ENCODE measurements around the gene KCNK3. TPM values are rescaled to one million over a fixed set of nuclear protein-coding genes. Genes with fewer than 3 reads are reported as not detected.
A peak's percentile ranks its signal among the peaks of the same experiment; 100 is the strongest.

The KCNK3 gene
- total and polyA plus RNA-seq, 2 of the 13 experiments (the other 11 are each of a cell fraction or from before 2014, with no cell fraction given), result not detected

- TF ChIP-seq CREB3 (CRISPR knock-in tag; IDR thresholded peaks at IDR 0.05), result no peak
- TF ChIP-seq NFYB (CRISPR knock-in tag; IDR thresholded peaks at IDR 0.05), result no peak
- no peak for TF ChIP-seq MATR3 (CRISPR knock-in tag; IDR thresholded peaks at IDR 0.05)
- TF ChIP-seq SUZ12 (IDR thresholded peaks at IDR 0.05; ENCODE audit: low read depth, low read length), result no peak
- TF ChIP-seq FOXA1 (IDR thresholded peaks at IDR 0.05), result no peak
- no peak for TF ChIP-seq FOXA1 (CRISPR knock-in tag; IDR thresholded peaks at IDR 0.05)
- no peak for TF ChIP-seq FOSL2 (CRISPR knock-in tag; IDR thresholded peaks at IDR 0.05)
- no peak for TF ChIP-seq ZNF34 (CRISPR knock-in tag; IDR thresholded peaks at IDR 0.05; ENCODE audit: borderline replicate concordance)
- no peak for TF ChIP-seq TEF (CRISPR knock-in tag; IDR thresholded peaks at IDR 0.05)
- no peak for TF ChIP-seq GPN1 (CRISPR knock-in tag; IDR thresholded peaks at IDR 0.05; ENCODE audit: borderline replicate concordance)
- no peak for TF ChIP-seq ZBTB7A (CRISPR knock-in tag; IDR thresholded peaks at IDR 0.05)
- no peak for TF ChIP-seq ZNF205 (CRISPR knock-in tag; IDR thresholded peaks at IDR 0.05)
- no peak for TF ChIP-seq ZNF562 (CRISPR knock-in tag; IDR thresholded peaks at IDR 0.05; ENCODE audit: borderline replicate concordance)
These were observed 14.5 kb upstream of the KCNK3 start (continued) for GRCh38 chr2:26678035-26678434.

- Histone ChIP-seq H3K9me3 (ENCODE audit: low read length) (no peaks in the 10 kb centered on the region), H3K79me2 (ENCODE audit: insufficient read depth, low read length) (no peaks in the 10 kb centered on the region), H3K27me3 (ENCODE audit: control insufficient read depth in 1 of 2, insufficient read depth in 2 of 2, low read length in 2 of 2) (peaks cover 7 to 76% of the 10 kb centered on the region in 2 experiments), H3K9ac (ENCODE audit: insufficient read depth, low read depth, low read length) (no peak overlapping the region), H3K4me1 (ENCODE audit: insufficient read depth, low read length) (no peaks in the 10 kb centered on the region), H3K27ac (ENCODE audit: extremely low read length, insufficient read depth, low read length) (no peak overlapping the region), H2AFZ (ENCODE audit: low read length) (no peak overlapping the region), H3K36me3 (replicated peaks in 1 of 2; ENCODE audit: control insufficient read depth in 1 of 2, insufficient read depth in 2 of 2, low read length in 2 of 2) (no peaks in the 10 kb centered on the region), H3K4me2 (ENCODE audit: low read depth, low read length) (no peak overlapping the region), H3K4me3 (replicated peaks in 1 of 3; ENCODE audit: insufficient read depth in 1 of 3, low read depth in 2 of 3, low read length in 3 of 3) (no peak overlapping the region), H4K20me1 (ENCODE audit: insufficient read depth, low read length) (no peaks in the 10 kb centered on the region)
- no peak for ATAC-seq
- WGBS (ENCODE audit: low lambda C conversion rate), result 4% methylated on average over 4 of the region's 4 CpGs
- no peak for DNase-seq (ENCODE audit: low spot score)
- no peak for FAIRE-seq
- TF ChIP-seq ZNF7 (CRISPR knock-in tag; IDR thresholded peaks at IDR 0.05) (peak; percentile 29; the same call in 1 of the 2 replicates), MBD4 (IDR thresholded peaks at IDR 0.05; ENCODE audit: borderline replicate concordance, low read length) (no peak), ZNF687 (CRISPR knock-in tag; IDR thresholded peaks at IDR 0.05) (no peak)
- ChIA-PET CTCF (ENCODE audit: low intra/inter-chr PET ratio, low total read pairs) (no interaction called here), POLR2A (no interaction called here)
- no TSS peak for BruUV-seq (replicated peaks)
- in situ Hi-C loops (cut with HindIII; ENCODE audit: extremely low pct_ligation_motif_present, low pct_unique_long_range_greater_than_20kb), result no loop called here
- intact Hi-C loops (cut with micrococcal nuclease; ENCODE audit: unreplicated experiment), result no loop called here
These were observed 12.7 kb upstream of the KCNK3 start for GRCh38 chr2:26679867-26680266.

Data from HepG2 (cell line).